Measurements from ENCODE around the gene TIAM1.

Gene TIAM1

DNA sequence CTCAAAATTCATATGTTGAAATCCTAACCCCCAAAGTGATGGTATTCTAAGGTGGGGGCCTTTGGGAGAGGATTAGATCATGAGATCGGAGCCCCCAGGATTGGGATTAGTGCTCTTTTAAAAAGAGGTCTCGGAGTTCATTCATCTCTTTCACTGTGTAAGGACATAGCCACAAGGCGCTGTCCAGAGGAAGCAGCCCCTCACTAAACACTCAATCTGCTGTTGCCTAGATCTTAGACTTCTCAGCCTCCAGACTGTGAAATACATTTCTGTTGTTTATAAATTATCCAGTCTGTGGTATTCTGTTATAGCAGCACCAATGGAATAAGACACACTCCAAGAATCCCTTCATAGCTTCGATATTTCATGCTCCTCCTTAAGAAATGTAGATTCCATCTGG, 12.4 kb upstream of the TIAM1 start:
- no peak for DNase-seq (ENCODE audit: low read depth in 1 of 2, low spot score in 1 of 2)

DNA sequence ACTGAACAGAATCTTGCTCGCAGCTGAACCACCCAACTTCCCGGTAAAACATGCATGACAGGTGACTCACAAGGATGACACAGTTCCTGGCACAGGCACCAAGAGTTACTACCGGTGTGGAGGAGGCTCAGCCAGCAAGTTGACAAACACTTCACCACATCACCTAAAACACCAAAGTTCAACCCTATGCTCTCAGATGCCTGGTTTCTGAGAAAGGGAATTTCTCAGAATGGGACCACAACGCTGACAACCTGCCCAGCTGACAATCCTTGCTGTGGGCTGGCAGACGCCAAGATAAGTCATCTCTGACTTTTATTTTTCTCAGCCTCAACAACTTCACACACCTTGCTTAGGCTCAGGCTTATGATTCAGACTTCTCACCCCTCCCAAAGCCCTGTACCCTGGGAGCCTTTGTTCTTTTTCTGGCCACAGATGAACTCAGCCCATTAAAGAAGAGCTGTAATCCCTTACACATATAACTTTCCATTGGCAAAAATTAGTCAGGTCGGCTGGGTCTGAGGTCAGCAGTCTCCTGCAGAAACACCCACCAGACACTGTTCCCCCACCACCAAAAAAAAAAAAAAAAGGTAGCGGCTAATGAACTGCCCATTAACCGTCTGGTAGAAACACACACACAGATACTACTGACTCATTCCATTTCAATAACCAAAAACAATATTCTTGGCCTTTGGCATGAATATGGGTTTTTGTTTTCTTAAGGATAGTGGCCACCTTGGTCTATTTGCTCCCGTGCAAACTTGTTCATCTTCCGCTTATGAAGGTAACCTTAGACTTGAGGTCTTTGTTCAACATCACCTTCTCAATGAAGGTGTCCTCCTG, 10.8 kb upstream of the TIAM1 start:
- DNase-seq (ENCODE audit: low read depth in 1 of 2, low spot score in 1 of 2): peak; percentile 46 to 65

DNA sequence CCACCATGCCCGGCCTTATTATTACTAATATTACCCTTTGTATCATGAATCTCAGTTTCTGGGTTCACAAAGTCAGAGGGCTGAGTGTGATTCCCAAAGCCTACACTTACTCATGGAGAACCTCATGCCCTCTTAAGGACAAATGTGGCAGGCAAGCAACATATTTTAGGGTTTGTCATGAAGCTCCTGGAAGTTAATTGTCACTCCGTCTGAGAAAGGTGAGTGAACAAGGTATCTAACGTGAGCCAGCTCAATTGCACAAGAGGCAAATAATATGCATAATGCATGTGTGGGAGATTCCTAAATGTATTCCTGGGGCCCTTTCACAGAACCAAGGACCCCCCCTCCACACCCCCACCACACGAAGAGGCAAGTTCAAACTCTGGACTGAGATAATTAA, 10.1 kb upstream of the TIAM1 start:
- no peak for DNase-seq (ENCODE audit: low read depth in 1 of 2, low spot score in 1 of 2)

DNA sequence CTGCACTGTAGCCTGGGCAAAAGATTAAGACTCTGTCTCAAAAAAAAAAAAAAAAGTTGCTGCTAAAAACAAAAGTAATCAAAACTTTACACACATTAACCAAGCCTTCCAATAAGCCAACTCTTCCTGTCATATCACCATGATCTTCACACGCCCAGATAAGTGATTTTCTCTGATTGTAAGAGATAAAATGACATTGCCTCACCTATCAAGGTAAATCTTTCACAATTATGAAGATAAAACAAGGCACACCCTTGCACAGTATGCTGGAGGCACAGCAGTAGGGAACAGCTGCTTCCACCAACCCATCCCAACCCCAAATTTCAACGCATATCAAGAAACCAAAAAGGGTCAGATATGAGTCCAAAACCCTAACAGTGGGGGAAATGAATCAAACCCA, 8.8 kb upstream of the TIAM1 start:
- DNase-seq (ENCODE audit: low read depth in 1 of 2, low spot score in 1 of 2): no peak

DNA sequence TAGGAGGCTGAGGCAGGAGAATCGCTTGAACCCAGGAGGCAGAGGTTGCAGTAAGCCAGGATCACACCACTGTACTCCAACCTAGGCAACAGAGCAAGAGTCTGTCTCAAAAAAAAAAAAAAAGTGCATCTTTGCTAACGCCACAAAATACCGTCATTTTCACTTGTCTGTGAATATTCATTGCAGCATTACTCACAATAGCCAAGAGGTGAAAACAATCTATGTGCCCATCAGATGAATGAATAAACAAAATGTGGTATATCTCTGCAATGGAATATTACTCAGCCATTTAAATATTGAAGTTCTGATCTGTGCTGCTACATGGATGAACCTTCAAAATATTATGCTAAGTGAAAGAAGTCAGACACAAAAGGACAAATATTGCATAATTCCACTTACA, 7.9 kb upstream of the TIAM1 start:
- no peak for DNase-seq (ENCODE audit: low read depth in 1 of 2, low spot score in 1 of 2)

DNA sequence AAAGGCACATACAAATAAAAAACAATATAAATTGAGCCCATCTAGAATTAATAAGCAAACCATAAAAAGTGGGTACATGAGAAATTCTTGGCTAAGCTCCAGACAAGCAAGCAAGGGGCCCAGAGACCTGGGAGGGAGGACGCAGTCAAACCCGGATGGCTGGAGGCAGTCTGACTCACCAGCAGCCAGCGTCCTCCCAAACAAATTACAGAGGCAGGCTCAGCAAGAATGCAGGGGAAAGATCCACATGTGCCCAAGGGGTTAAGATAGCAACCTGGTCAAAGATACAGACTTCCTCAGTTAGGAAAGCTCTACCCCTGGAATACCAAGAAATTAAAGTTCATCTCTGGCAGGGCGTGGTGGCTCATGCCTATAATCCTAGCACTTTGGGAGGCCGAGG, 7.4 kb upstream of the TIAM1 start:
- DNase-seq (ENCODE audit: low read depth in 1 of 2, low spot score in 1 of 2): no peak

DNA sequence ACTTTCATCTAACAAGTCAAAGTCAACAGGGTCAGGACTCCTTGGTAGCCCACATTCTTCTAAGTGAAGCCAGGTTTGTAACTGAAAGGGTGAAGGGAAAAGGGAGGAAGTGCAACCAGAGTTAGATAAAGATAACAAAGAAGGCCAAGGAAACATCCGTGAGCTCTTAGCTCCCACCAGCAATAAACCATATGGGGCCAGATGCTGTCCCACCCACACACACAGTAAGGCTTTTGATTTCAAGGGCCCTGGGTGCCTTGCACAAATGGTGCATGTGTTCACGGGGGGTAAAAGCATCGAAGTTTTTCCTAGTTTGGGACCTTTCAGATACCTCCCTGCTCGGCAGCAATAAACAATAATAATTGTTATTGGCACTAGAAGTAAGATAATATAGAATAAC, 5.1 kb upstream of the TIAM1 start:
- DNase-seq (ENCODE audit: low read depth in 1 of 2, low spot score in 1 of 2): no peak

DNA sequence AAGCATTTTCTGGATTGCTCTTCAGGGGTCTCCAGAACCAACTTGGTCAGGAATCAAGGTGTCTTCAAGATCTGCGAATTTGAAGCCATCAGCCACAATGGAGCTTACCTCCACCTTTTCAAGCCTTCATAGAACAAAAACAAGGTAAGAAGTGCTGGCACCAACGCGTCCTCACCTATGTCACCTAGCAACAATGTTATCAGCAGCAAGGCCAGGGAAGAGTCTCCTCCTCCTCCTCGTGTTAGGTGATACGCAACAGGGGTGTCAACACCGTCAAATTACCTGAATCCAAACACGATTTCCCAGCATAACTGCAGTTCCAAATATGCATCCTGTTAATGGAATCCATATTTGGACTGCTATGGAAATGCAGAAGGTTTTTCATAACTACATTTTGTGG, 4.1 kb upstream of the TIAM1 start:
- DNase-seq (ENCODE audit: low read depth in 1 of 2, low spot score in 1 of 2): no peak

DNA sequence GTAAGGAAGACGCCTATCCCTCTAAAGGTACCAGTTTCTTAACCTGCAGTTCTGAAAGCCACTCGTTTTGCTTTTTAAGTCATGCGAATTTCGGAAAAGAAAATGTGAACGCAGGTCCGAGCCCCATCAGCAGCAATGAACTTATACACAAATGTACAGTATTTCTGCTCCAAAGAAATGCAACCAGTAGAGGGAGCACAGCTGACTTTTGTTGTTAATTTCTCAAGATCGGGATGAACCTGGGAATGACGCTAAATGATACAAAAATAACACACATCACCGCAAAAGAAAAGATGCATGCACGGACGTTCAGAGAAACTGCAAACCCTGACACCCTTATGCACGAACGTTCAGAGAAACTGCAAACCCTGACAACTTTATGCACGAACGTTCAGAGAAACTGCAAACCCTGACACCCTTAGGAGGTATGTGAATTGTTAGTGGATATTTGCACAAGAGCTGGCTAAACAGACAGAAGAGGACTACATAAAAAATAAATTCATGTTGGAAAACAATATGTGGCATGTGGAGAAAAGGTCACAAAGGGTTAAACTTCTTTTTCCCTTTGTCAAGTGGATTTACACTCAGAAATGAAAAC, 3.5 kb upstream of the TIAM1 start:
- DNase-seq (ENCODE audit: low read depth in 1 of 2, low spot score in 1 of 2): no peak

DNA sequence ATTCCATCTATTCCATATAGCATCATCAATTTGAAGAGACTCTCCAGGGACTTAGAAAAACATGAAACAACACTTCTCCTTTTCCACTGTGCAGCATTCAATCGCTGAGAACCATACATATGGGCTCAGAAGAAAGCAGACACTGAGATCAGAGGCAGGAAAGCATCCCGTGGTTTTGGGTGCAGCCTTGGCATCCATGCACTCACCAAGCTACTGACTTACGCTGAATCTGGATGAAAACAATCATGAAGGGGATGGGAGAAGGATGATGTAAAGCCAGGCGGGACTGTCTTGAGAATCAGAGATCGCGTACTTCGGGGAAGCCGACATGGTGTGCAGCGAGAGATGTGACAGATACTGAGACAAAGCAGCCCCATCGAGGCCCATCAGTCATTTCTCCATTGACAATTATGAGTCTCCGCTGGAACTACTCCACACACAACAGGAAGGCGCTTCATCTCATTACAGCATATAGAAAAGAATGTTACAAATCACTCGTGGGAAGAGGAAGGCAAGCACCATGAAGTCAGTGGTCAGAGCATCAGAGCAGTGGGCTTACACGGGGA, 2.3 kb upstream of the TIAM1 start:
- no peak for DNase-seq (ENCODE audit: low read depth in 1 of 2, low spot score in 1 of 2)

DNA sequence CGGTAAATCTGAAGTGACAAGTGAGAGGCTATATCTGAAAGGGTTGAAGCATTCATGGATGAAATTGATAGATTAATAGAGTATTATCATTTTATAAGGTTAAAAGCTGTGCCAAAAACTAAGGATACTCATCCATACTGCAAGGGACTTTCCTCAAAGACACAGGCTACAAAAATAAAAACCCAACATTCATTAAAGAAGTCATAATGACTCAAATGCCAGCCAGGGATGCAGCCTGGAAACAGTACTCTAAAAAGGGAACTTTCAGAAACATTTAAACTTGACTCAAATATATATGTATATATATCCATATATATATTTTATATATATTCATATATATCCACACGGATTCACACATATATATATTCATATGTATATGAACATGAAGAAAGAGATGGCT, 1.1 kb upstream of the TIAM1 start:
- no peak for DNase-seq (ENCODE audit: low read depth in 1 of 2, low spot score in 1 of 2)

DNA sequence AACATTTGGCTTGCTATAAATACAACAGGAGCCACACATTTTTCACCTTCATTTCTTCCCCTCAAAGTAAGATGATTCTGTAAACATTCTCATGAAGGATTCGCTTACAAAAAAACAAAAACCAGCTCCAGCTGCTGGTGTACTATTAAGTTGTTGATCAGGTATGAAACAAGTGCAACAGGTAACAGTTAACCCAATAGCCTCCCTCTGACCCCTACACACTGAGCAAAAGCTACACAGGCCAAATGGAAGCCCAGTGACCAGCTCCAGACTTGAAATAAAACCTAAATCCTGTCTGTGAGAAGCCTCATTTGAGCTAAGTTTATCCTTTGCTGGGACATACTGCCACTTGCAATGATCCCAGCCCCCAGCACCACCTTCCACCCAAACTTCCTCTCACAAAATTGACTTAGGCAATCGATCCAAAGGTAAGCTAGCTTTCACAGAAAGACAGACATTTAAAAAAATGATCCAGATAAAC, 991 bp downstream of the TIAM1 start:
- no peak for DNase-seq (ENCODE audit: low read depth in 1 of 2, low spot score in 1 of 2)

DNA sequence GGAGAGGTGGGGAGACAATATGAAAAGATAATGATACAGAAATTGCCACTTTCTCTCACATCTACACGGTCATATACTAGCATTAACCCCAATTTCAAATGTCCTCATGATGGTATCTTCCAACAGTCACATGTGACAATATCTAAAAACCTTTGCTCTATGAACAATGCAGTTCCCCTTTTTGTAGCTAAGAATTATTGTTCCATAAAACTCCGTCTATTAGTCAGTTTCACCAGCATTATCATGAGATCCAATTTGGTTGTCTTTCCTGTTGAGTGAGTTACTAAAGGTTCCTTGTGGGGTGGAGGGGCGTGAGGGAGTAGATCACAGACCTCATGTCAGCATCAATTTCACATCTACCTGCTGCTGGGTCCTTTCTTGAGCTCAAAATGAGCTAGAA, 1.7 kb downstream of the TIAM1 start:
- DNase-seq (ENCODE audit: low read depth in 1 of 2, low spot score in 1 of 2): no peak

DNA sequence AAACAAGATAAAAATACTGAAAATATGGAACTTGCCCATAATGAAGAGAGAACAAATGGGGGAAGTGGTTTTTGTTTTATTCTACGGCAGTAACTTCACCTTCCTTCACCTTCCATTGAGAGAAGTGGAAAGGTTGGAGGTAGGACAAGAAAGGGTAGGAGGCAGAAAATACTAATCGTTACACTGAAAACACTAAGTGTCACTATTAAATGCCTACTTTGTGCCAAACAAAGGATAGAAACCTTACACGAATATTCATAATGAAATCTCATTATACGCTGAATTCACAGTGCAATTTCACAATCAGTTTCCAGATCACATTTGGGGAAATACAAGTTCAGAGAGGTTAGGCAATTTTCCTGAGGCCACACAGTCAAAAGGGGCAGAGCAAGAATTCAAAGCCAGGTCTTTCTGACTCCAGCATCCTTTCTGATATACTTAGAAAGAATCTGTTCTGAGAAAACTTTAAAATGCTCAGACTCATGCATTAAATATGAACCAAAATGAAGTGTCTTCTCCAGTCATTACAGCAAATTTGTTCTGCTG, 3.0 kb downstream of the TIAM1 start:
- DNase-seq (ENCODE audit: low read depth in 1 of 2, low spot score in 1 of 2): no peak

DNA sequence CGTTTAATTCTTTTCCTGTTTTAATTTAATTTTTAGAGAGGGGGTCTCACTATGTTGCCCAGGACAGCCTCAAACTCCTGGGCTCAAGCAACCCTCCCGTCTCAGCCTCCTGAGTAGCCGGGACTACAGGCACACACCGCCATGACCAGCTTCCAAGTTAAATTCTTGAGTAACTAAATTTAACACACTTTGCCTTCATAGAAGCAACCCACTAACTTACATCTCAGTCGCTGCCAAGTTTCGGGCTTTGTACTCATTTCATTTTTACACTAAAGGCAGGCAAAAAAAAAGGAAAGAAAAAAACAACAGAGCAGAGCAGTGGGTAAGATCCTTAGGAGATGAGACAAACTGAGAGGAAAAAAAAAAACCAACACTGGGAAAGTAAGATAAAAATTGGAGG, 3.5 kb downstream of the TIAM1 start:
- no peak for DNase-seq (ENCODE audit: low read depth in 1 of 2, low spot score in 1 of 2)

DNA sequence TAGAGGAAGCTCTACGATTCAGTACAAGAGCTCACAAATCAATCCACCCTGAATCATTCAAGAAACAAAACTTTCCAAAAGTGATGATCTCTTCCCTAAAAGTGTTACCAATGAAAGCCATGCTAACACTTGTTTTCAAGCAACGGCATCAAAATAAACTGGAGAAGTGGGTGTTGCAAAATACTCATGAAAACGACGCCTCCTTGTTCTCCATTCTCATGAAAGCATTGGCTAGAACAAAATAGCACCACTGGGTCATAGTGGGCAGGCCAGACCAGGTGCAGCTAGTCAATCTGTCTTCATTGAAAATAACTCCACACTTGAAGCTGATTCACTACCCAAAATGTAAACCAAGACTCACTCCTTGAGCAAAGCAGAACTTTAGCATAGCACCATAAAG, 4.3 kb downstream of the TIAM1 start:
- no peak for DNase-seq (ENCODE audit: low read depth in 1 of 2, low spot score in 1 of 2)

DNA sequence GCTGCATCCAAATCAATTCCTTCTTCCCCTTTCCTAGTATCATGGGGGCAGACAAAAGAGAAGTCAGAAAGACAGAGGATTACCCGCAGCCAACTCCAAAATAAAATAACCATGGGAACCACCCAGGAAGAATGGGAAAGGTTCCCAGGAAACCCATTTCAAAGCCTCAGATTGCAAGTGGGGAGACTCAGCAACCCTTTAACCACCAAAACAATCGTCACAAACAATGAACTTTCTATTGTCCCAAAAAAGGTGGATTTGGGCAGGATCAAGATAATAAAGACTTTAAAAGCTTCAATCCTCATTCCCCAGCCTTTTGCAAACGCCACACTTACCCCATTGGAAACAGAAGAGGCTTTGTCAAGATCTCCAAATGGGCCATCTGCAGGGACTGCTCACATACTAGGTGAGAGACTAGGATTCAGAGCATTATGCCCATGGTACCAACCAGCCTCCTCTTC, 5.1 kb downstream of the TIAM1 start:
- no peak for DNase-seq (ENCODE audit: low read depth in 1 of 2, low spot score in 1 of 2)

DNA sequence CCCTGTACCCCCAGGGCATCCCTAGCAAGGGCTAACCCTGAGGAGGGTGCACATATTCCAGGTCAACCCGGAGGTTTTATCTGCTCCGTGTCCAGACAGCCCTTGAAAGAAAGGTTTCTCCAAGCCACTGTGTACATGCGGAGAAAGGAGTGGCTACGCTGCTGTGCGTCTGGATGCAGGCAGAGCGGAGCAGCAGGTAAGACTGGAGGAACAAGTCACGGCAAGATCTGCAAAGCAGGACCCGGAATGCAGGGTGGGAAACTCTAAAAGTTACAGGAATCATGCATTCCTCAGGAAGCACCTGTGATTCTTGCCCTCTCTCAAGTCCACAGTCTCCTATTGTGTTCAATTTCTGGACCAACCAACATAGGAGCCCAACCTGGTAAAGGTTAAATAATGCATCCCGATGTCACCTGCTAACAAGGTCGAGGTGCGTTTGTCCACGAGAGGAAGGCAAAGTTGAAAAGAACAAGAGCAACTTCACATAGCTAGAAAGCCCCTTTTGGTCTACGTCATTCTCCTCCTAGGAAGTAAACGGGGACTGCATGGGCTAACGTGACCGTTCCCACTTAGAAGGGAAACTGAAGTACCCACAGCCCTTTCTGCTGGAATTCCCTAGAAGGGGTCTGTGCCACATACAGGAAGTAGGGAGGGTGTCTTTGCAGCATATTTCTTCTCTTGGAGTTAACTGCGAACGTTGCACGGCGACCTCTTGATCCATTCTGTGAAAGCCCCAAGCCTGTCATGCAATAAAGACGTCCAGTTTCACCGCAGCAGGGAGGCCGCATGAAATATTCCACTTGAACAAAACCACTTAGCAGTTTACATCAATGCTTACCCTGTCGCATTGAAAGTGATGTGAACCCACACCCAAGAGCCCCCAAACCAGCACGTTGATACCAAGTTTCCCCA, 5.8 kb downstream of the TIAM1 start:
- no peak for DNase-seq (ENCODE audit: low read depth in 1 of 2, low spot score in 1 of 2)

DNA sequence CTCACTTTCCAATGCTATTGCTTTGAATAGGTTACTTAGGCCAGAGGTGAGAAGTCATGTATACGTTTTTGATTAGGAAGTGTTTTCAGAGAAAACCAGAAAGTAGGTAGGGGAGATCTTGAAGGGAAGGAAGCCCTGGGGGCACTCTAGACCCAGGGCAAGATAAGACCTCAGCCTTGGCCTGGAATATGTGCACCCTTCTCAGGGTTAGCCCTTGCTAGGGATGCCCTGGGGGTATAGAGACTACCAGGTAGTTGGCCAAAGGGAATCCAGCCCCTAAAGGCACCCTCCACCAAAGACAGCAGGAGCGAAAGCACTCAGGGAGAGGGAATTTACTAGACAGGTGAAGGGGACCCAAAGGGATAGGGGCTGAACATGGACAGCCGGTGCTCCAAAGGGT, 7.0 kb downstream of the TIAM1 start:
- no peak for DNase-seq (ENCODE audit: low read depth in 1 of 2, low spot score in 1 of 2)

DNA sequence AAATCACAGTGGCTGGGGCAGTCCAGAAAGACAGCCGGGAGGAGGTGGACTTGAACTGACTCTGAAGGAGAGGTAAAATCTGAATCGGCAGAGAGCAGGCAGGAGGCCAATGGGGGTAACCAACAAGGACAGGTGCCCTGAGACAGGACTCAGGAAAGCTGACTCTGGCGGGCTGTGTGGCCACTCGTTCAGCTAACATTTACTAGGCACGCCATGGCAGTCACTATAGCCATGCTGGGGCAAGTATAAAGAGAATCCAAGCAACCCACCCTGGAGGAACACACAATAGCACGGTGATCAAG, 7.4 kb downstream of the TIAM1 start:
- no peak for DNase-seq (ENCODE audit: low read depth in 1 of 2, low spot score in 1 of 2)

DNA sequence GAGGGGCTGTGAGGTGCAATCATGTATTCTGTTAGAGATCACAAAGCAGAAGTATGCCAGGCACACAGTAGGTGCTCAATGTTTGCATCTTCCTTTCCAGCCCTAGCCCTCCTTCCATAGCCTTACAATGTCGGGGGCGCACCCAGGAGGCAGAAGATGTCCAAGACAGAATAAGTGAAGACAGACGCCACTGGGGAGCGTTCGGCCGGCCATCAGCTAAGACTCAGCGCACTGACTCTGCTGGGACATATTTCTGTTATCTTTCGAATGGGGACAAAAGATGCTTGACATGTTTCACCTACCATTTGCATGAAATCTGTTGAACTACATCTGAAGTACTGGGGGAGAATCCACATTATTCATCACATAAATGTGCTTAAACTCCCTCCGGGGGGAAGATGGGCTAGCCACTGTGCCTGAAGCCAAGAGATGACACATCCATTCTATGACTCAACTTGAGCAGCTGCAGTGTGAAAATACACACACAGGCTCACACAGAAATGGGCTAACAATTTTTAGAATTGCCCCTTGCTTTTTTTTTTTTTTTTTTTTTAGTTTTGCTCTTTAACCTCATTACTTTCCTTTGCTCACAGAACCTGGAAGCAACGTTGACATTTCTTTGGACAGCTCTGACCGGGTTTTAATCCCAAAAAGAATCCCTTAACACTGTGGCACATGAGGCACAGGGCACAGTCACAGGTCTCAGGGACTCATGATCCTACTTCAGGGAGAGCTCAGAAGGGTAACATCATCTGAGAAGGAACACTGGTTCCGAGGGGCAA, 7.9 kb downstream of the TIAM1 start:
- DNase-seq (ENCODE audit: low read depth in 1 of 2, low spot score in 1 of 2): no peak
